ENCODE results near the gene ANXA6.

- TF ChIP-seq CTCF (IDR thresholded peaks at IDR 0.05) (no peak), POLR2A (IDR thresholded peaks at IDR 0.05) (no peak), EP300 (IDR thresholded peaks at IDR 0.05) (no peak), POLR2AphosphoS5 (IDR thresholded peaks at IDR 0.05) (no peak)
Observed at GRCh38 chr5:151183456-151184245, 26.1 kb upstream of the ANXA6 start.

All from gastroesophageal sphincter (tissue), 3 donors.